Muscle of leg (tissue), 11 donors: ENCODE data around the gene ADGRD1. TPM values are rescaled to one million over a fixed set of nuclear protein-coding genes. Genes with fewer than 3 reads are reported as not detected.

Experiments used
- DNase-seq: peaks from one replicate; pipeline ENCODE4 v3.0.0; 2013
- H3K27ac ChIP-seq: one replicate; pipeline ENCODE4 v1.5.1; 2013; ENCODE audit warnings: mild to moderate bottlenecking, low read length, control low read depth
- H3K27me3 ChIP-seq: one replicate; pipeline ENCODE4 v1.6.1; 2013; ENCODE audit warnings: low read length; ENCODE audit not compliant: control insufficient read depth, insufficient read depth
- H3K36me3 ChIP-seq: one replicate; pipeline ENCODE4 v1.6.1; 2013; ENCODE audit warnings: low read length; ENCODE audit not compliant: control insufficient read depth, insufficient read depth
- H3K4me1 ChIP-seq: one replicate; pipeline ENCODE4 v1.6.1; 2013; ENCODE audit warnings: low read length; ENCODE audit not compliant: control insufficient read depth, insufficient read depth
- H3K4me3 ChIP-seq: one replicate; pipeline ENCODE4 v1.5.1; 2013; ENCODE audit warnings: low read length, control low read depth
- H3K9me3 ChIP-seq: replicated peaks from 2 replicates; pipeline ENCODE4 v1.6.1; 2013; ENCODE audit warnings: low read depth, low read length; ENCODE audit not compliant: control insufficient read depth
- WGBS: methylation state at CpG from one replicate; pipeline ENCODE4 v1.1.5; 2013; ENCODE audit warnings: missing lambda C conversion rate; ENCODE audit not compliant: insufficient coverage; 5-methylcytosine and 5-hydroxymethylcytosine counted together
- polyA plus RNA-seq, 8 donors: library from polyadenylated mRNA; unstranded; fragments of 120-200 nt; gene quantifications; one replicate each; pipeline versions ENCODE4 v1.2.1 to v1.2.3, GENCODE V29; 2013; ENCODE audit warnings: inconsistent platforms in 1 of 8, low replicate concordance in 1 of 8; ENCODE audit not compliant: insufficient read length in 8 of 8, insufficient read depth in 1 of 8
- total RNA-seq: library from RNA; stranded (reverse); fragments of 120-200 nt; gene quantifications from one replicate; pipeline ENCODE4 v1.2.4, GENCODE V29; 2013

The ADGRD1 gene
- total and polyA plus RNA-seq, 9 donors: 4.9 to 14.7 (median 10.6) TPM

DNA sequence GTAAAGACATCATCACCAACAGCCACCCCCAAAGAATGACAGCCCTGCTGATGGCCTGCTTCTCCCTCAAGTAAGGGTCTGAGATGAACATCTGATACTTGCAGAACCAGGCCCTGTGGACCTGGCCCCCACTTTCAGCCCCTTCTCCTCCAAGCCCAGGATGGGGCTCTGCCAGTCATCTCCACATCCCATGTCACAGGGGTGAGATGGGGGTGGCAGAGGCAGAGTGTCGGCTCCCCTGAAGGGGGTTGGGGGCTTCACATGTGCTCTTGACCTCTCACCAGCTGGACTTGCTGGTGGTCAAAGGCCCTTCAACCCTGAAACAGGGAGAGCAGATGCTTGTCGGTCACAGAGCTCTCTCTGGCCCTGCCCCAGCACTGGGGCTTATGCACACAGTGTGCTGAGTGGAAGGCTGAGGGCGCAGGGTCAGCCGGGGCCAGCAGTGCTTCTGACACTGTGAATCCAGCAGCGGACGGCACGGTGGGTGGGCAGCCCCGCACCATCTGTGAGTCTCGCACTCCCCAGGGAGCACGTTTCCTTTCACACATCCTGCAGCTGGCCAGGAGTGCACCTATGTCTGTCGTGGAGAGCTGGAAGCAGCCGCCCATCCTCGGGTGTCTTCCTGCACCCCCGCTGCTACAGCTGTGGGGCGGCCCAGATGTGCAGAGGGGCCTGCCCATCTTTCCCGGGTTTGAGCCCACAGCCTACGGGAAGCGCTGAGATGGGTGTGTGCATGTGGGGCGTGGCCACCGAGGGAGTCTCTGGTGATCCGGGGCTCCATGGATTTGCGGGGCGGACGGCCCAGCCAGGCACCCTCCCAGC lies 94.3 kb downstream of the ADGRD1 start:
- Histone ChIP-seq H3K4me3 (no peak overlapping the region), H3K4me1 (peaks cover 22% of the 10 kb centered on the region), H3K27ac (peak overlapping the region; percentile 55), H3K36me3 (no peaks in the 10 kb centered on the region), H3K9me3 (no peaks in the 10 kb centered on the region), H3K27me3 (no peaks in the 10 kb centered on the region)
- peak; percentile 83 for DNase-seq
- 28% methylated on average over 16 of the region's 24 CpGs for WGBS

DNA sequence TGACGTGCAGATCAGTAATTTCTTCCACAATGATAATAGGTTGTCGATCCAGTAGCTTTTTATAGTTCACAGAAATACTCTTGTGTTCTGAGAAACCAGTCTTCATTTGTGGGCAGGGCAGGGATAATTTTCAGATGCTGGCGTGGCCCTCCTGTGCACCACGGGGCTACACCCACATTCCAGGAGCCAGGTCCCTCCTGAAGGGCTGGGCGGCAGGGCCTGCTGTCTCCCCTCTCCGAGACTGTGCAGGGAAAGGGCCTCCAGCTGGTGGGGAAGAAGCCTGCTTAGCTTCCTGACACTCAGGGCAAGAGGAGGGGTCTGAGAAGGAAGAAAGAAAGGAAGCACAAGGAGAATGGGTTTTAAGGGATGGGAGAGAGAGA lies 94.9 kb downstream of the ADGRD1 start:
- H3K27ac ChIP-seq: peak overlapping the region; percentile 51
- H3K36me3 ChIP-seq: no peaks in the 10 kb centered on the region
- H3K27me3 ChIP-seq: no peaks in the 10 kb centered on the region
- 52% methylated on average over 5 of the region's 6 CpGs for WGBS
- DNase-seq: no peak
- H3K4me1 ChIP-seq: peaks cover 21% of the 10 kb centered on the region
- no peak overlapping the region for H3K4me3 ChIP-seq
- no peaks in the 10 kb centered on the region for H3K9me3 ChIP-seq

DNA sequence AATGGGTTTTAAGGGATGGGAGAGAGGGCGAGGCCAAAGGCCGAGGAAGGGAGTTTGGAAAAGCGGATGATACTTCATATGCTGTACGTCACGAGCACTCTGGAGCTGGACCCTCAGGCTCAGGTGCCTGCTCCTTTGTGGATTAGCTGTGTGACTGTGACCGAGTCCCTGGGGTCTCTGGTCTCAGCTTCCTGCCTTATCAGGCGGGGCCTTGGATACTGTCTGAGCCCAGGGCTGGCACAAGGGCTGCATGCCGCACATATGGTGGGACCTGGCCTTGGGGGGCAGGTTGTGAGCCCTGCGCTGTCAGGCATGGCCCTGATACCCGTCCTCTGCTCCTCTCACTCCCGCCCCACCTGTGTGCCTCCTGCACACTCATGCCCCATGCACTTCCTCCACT lies 95.3 kb downstream of the ADGRD1 start:
- 89% methylated on average over 10 of the region's 11 CpGs for WGBS
- DNase-seq: no peak
- peak overlapping the region; percentile 51 for H3K27ac ChIP-seq
- no peak overlapping the region for H3K4me3 ChIP-seq
- no peaks in the 10 kb centered on the region for H3K9me3 ChIP-seq
- peaks cover 21% of the 10 kb centered on the region for H3K4me1 ChIP-seq
- no peaks in the 10 kb centered on the region for H3K36me3 ChIP-seq
- H3K27me3 ChIP-seq: no peaks in the 10 kb centered on the region

DNA sequence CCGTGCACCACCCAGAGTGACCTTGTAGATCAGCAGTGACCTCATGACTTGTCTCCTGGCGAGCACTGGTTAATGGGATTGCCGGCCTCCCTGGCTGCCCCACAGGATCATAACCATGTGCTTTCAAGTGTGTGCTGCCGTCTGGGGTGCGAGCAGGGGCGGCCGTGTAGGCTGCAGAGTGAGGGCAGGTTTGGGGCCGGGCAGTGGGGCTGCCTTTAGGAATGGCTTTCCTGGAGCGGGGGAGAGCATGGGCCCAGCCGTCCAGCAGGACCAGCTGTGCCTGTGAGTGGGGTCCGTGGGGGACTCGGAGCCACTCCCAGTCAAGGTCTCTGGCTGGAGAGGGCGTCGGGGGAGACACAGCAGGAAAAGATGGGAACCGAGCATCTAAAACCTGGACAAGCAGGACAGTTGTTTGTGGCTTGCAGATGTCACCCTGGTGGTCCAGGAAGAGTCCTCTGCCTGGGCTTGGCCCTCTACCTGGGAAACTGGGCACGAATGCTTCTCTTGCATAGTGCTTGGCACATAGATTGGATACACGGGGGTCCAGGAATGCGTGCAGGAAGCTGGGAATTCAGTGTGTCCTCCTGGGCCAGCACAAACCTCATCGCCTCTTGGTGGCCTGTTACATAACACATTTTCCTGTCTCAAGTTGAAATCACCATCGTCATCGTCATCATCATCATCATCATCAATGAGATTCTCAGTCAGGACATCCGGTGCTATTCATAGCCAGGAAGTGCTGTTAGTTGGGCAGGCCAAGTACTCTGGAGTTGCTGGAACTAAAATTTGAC lies 96.0 kb downstream of the ADGRD1 start:
- Histone ChIP-seq H3K4me1 (peaks cover 21% of the 10 kb centered on the region), H3K36me3 (no peaks in the 10 kb centered on the region), H3K4me3 (no peak overlapping the region), H3K27me3 (peaks cover 5% of the 10 kb centered on the region), H3K27ac (peak overlapping the region; percentile 20), H3K9me3 (no peaks in the 10 kb centered on the region)
- 61% methylated on average over 15 of the region's 22 CpGs for WGBS
- peak; percentile 59 for DNase-seq

- no peaks in the 10 kb centered on the region for H3K36me3 ChIP-seq
- H3K27me3 ChIP-seq: peaks cover 6% of the 10 kb centered on the region
- no peak overlapping the region for H3K4me3 ChIP-seq
- DNase-seq: no peak
- H3K9me3 ChIP-seq: no peaks in the 10 kb centered on the region
- peaks cover 21% of the 10 kb centered on the region for H3K4me1 ChIP-seq
- no peak overlapping the region for H3K27ac ChIP-seq
- 83% methylated on average over 25 of the region's 26 CpGs for WGBS
Observed at GRCh38 chr12:131050463-131051154, 96.9 kb downstream of the ADGRD1 start.

DNA sequence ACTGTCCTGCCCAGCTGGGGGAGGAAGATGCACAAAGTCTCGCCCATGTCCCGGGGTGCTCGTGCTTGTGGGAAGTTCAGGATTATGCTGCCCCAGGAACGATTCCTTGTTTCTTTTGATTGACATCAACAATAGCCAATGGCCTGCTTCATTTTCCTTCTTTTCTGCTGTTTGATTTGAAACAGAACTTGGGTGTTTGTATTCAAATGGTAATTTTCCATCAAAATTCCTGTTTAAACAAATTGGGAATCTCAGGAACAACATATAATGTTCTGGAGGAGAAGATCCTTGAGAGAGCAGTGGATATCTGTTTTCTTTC lies 97.4 kb downstream of the ADGRD1 start:
- no peak overlapping the region for H3K4me3 ChIP-seq
- H3K27ac ChIP-seq: no peak overlapping the region
- H3K27me3 ChIP-seq: peaks cover 6% of the 10 kb centered on the region
- H3K9me3 ChIP-seq: no peaks in the 10 kb centered on the region
- WGBS: no CpG with 5 or more reads among the region's 4 CpGs
- no peak for DNase-seq
- H3K4me1 ChIP-seq: peaks cover 21% of the 10 kb centered on the region
- no peaks in the 10 kb centered on the region for H3K36me3 ChIP-seq

DNA sequence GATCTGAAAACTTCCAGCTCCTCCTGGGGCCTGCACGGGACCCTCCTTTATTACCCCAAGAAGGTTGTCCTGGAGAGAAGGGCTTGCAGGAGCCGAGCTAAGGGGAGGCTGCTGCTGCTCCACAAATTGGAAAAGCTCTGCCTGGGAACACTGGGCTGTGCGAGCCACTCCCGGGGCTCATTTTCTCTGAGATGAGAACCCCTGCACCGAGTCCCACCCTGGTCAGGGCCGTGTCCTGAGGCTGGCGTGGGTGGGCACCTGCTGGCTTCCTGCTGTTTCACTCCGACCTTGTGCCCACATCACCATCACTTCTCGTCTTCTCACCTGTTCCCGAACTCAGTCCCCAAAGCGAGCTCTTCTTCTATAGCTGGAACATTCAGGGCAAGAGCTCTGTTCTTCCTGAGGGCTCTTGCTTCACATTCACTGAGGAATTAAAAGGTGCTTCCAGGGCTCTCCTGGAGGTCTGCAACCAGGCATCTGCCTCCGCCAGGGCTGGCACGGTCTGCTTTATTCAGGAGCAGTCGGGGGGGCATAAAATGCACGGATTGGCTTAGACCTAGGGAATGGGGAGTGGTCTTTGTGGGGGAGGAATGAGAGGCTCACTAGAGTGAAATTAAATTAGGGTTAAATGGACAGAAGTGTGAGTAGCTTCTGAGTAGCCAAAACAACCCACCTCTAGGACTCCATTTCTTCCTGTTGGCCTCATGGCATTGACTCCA lies 98.5 kb downstream of the ADGRD1 start:
- WGBS: 81% methylated on average over 12 of the region's 15 CpGs
- H3K9me3 ChIP-seq: no peaks in the 10 kb centered on the region
- DNase-seq: no peak
- no peaks in the 10 kb centered on the region for H3K36me3 ChIP-seq
- H3K4me3 ChIP-seq: no peak overlapping the region
- peaks cover 20% of the 10 kb centered on the region for H3K4me1 ChIP-seq
- H3K27me3 ChIP-seq: peaks cover 8% of the 10 kb centered on the region
- no peak overlapping the region for H3K27ac ChIP-seq

DNA sequence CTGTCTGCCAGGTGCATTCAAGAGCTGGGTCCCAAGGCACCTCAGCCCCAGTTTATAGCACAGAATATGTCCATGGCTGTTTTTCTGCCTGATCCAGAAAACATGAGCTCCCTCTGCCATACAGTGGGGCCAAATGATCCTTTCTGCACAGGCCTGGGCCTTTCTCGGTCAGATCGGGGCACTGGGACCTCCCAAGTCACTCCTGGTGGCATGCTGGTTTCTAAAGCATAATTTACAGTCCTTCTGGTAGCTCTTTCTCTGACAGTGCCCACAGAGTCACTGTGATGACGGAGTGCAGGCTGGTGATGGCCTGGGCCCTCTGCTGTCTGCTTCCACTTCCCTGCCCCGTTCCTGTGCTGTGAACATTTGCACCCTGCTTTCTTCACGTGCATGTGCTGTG lies 99.2 kb downstream of the ADGRD1 start:
- H3K27me3 ChIP-seq: peaks cover 8% of the 10 kb centered on the region
- no peak for DNase-seq
- no peaks in the 10 kb centered on the region for H3K36me3 ChIP-seq
- H3K4me3 ChIP-seq: no peak overlapping the region
- 67% methylated on average over 5 of the region's 5 CpGs for WGBS
- no peaks in the 10 kb centered on the region for H3K9me3 ChIP-seq
- no peak overlapping the region for H3K27ac ChIP-seq
- H3K4me1 ChIP-seq: peaks cover 14% of the 10 kb centered on the region

DNA sequence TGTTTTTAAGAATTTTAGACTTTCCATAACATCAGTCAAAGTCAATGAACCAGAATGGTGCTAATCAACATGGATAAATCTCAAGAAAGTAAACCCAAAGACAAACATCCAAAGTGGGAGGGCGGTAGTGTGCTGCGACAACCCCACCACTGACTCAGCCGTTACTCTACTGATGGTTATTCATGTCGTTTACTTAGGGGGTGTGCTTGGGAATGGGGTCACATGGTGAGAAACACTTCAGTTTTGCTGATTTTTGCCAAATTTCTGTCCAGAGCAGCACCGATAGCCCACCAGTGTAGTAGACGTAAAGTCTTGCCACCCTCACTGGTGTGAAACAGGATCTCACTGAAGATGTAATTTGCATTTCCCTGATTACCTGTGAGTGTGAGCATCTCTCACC lies 99.9 kb downstream of the ADGRD1 start:
- 94% methylated on average over 3 of the region's 6 CpGs for WGBS
- Histone ChIP-seq H3K9me3 (no peaks in the 10 kb centered on the region), H3K36me3 (no peaks in the 10 kb centered on the region), H3K27ac (no peak overlapping the region), H3K4me3 (no peak overlapping the region), H3K27me3 (peaks cover 8% of the 10 kb centered on the region), H3K4me1 (peaks cover 10% of the 10 kb centered on the region)
- DNase-seq: no peak
